ENCODE data around the gene CHRM5.

The CHRM5 gene

GRCh38 chr15:34099914-34100313, 131.6 kb downstream of the CHRM5 start:
- no peak for TF ChIP-seq POLR2A (IDR thresholded peaks at IDR 0.05; ENCODE audit: extremely low read depth, insufficient read length)
- no peak for TF ChIP-seq MAX (IDR thresholded peaks at IDR 0.05; ENCODE audit: low read depth, low read length)
- TF ChIP-seq CTCF (IDR thresholded peaks at IDR 0.05; ENCODE audit: low read depth, low read length) = no peak
- TF ChIP-seq MYC (IDR thresholded peaks at IDR 0.05; ENCODE audit: low read depth, low read length) = no peak
- DNase-seq (ENCODE audit: low read depth) = no peak
- peak overlapping the region; percentile 98 for H3K4me3 ChIP-seq (ENCODE audit: low read depth, low read length)

- peak; percentile 99 for DNase-seq (ENCODE audit: low read depth)
- H3K4me3 ChIP-seq (ENCODE audit: low read depth, low read length) = peak within 1 kb of the TSS; percentile 98
- TF ChIP-seq CTCF (IDR thresholded peaks at IDR 0.05; ENCODE audit: low read depth, low read length) (no peak), MYC (IDR thresholded peaks at IDR 0.05; ENCODE audit: low read depth, low read length) (peak; percentile 88), POLR2A (IDR thresholded peaks at IDR 0.05; ENCODE audit: extremely low read depth, insufficient read length) (peak; percentile 94), MAX (IDR thresholded peaks at IDR 0.05; ENCODE audit: low read depth, low read length) (peak; percentile 85)
Measured at GRCh38 chr15:34101366-34102174, 133.3 kb downstream of the CHRM5 start, which contains the start of the genes EMC7 and PGBD4. TSS of gene EMC7 (minus strand) at chr15:34101862. CDS start at chr15:34101839, 23 bp downstream. TSS of gene PGBD4 (plus strand) at chr15:34102083. CDS start at chr15:34102532, 449 bp downstream.

GRCh38 chr15:34102175-34102925, 134.1 kb downstream of the CHRM5 start:
- peak overlapping the region; percentile 98 for H3K4me3 ChIP-seq (ENCODE audit: low read depth, low read length)
- TF ChIP-seq POLR2A (IDR thresholded peaks at IDR 0.05; ENCODE audit: extremely low read depth, insufficient read length) (no peak), MYC (IDR thresholded peaks at IDR 0.05; ENCODE audit: low read depth, low read length) (no peak), MAX (IDR thresholded peaks at IDR 0.05; ENCODE audit: low read depth, low read length) (no peak), CTCF (IDR thresholded peaks at IDR 0.05; ENCODE audit: low read depth, low read length) (no peak)
- no peak for DNase-seq (ENCODE audit: low read depth)

- TF ChIP-seq MAX (IDR thresholded peaks at IDR 0.05; ENCODE audit: low read depth, low read length) (peak; percentile 68), POLR2A (IDR thresholded peaks at IDR 0.05; ENCODE audit: extremely low read depth, insufficient read length) (no peak)
- DNase-seq (ENCODE audit: low read depth) = no peak
- no peak overlapping the region for H3K4me3 ChIP-seq (ENCODE audit: low read depth, low read length)
Measured at GRCh38 chr15:34106423-34106822, 138.1 kb downstream of the CHRM5 start.

- DNase-seq (ENCODE audit: low read depth) = peak; percentile 13
- TF ChIP-seq MYC (IDR thresholded peaks at IDR 0.05; ENCODE audit: low read depth, low read length) (no peak), POLR2A (IDR thresholded peaks at IDR 0.05; ENCODE audit: extremely low read depth, insufficient read length) (no peak), CTCF (IDR thresholded peaks at IDR 0.05; ENCODE audit: low read depth, low read length) (no peak), MAX (IDR thresholded peaks at IDR 0.05; ENCODE audit: low read depth, low read length) (no peak)
- no peak overlapping the region for H3K4me3 ChIP-seq (ENCODE audit: low read depth, low read length)
Measured at GRCh38 chr15:34107315-34107714, 139.0 kb downstream of the CHRM5 start.

Data from NB4 (cell line).